Mesenchymal stem cell (in vitro differentiated cells and primary cell): ENCODE measurements around the gene SNX12.

Experiments
- DNase-seq: peaks from one replicate; pipeline ENCODE4 v3.0.0-alpha.2; 2013
- H2AFZ ChIP-seq: one replicate; pipeline ENCODE4 v1.6.1; 2013; ENCODE audit warnings: low read depth, mild to moderate bottlenecking, control low read depth, inconsistent platforms, low read length, moderate library complexity
- H2AK5ac ChIP-seq: 2 replicates; pipeline ENCODE4 v1.6.1; 2013; ENCODE audit warnings: low read length, moderate library complexity, mild to moderate bottlenecking, inconsistent platforms; ENCODE audit not compliant: severe bottlenecking
- H2BK120ac ChIP-seq: one replicate; pipeline ENCODE4 v1.6.1; 2013; ENCODE audit warnings: low read depth, mild to moderate bottlenecking, inconsistent platforms, low read length, moderate library complexity
- H2BK12ac ChIP-seq, 2 experiments: one replicate each; pipeline ENCODE4 v1.6.1; 2013; ENCODE audit warnings: inconsistent platforms in 2 of 2, low read length in 2 of 2, mild to moderate bottlenecking in 2 of 2, moderate library complexity in 2 of 2, control low read depth in 1 of 2
- H2BK15ac ChIP-seq: one replicate; pipeline ENCODE4 v1.6.1; 2013; ENCODE audit warnings: mild to moderate bottlenecking, low read depth, inconsistent platforms; ENCODE audit not compliant: poor library complexity, severe bottlenecking
- H2BK5ac ChIP-seq: 2 replicates; pipeline ENCODE4 v1.6.1; 2013; ENCODE audit warnings: low read depth, mild to moderate bottlenecking, low read length, control low read depth, inconsistent platforms; ENCODE audit not compliant: poor library complexity, severe bottlenecking
- H3K14ac ChIP-seq, 2 experiments: one replicate each; pipeline ENCODE4 v1.6.1; 2013; ENCODE audit warnings: inconsistent platforms in 2 of 2, low read length in 2 of 2, control low read depth in 1 of 2, mild to moderate bottlenecking in 1 of 2, moderate library complexity in 1 of 2
- H3K18ac ChIP-seq, 2 experiments: one replicate each; pipeline ENCODE4 v1.6.1; 2013; ENCODE audit warnings: inconsistent platforms in 2 of 2, low read length in 2 of 2, control low read depth in 1 of 2, low read depth in 1 of 2, mild to moderate bottlenecking in 1 of 2
- H3K23ac ChIP-seq, 2 experiments: one replicate each; pipeline ENCODE4 v1.6.1; 2013; ENCODE audit warnings: inconsistent platforms in 2 of 2, low read length in 2 of 2, mild to moderate bottlenecking in 2 of 2, moderate library complexity in 2 of 2, control low read depth in 1 of 2
- H3K27ac ChIP-seq: 2 replicates; pipeline ENCODE4 v1.5.1; 2013; ENCODE audit warnings: mild to moderate bottlenecking, moderate library complexity, low read length, control low read depth, inconsistent platforms; ENCODE audit not compliant: poor library complexity, severe bottlenecking
- H3K27me3 ChIP-seq, 2 experiments: 2 replicates each; pipeline versions ENCODE4 v1.6.1 to v1.7.0; 2013; ENCODE audit warnings: low read length in 2 of 2, mild to moderate bottlenecking in 2 of 2, moderate library complexity in 2 of 2, control low read depth in 1 of 2, inconsistent platforms in 1 of 2; ENCODE audit not compliant: control insufficient read depth in 1 of 2, insufficient read depth in 1 of 2
- H3K36me3 ChIP-seq, 2 experiments: 2 replicates each; pipeline versions ENCODE4 v1.6.1 to v1.7.0; 2013; ENCODE audit warnings: low read length in 2 of 2, control low read depth in 1 of 2, inconsistent platforms in 1 of 2, low read depth in 1 of 2, mild to moderate bottlenecking in 1 of 2; ENCODE audit not compliant: insufficient read depth in 2 of 2, control insufficient read depth in 1 of 2
- H3K4ac ChIP-seq, 2 experiments: one replicate each; pipeline ENCODE4 v1.6.1; 2013; ENCODE audit warnings: inconsistent platforms in 2 of 2, low read length in 2 of 2, mild to moderate bottlenecking in 2 of 2, moderate library complexity in 2 of 2, control low read depth in 1 of 2, low read depth in 1 of 2
- H3K4me1 ChIP-seq: 2 replicates; pipeline ENCODE4 v1.6.1; 2013; ENCODE audit warnings: low read depth, low read length, control low read depth; ENCODE audit not compliant: control insufficient read depth, insufficient read depth
- H3K4me2 ChIP-seq: 2 replicates; pipeline ENCODE4 v1.6.1; 2013; ENCODE audit warnings: low read length, mild to moderate bottlenecking, inconsistent platforms; ENCODE audit not compliant: poor library complexity, severe bottlenecking
- H3K4me3 ChIP-seq, 2 experiments: 2 replicates each; pipeline versions ENCODE4 v1.5.1 to v1.7.0; 2013; ENCODE audit warnings: low read length in 2 of 2, mild to moderate bottlenecking in 2 of 2, control low read depth in 1 of 2, low read depth in 1 of 2; ENCODE audit not compliant: insufficient read depth in 1 of 2
- H3K79me1 ChIP-seq: replicated peaks from 2 replicates; pipeline ENCODE4 v1.6.1; 2013; ENCODE audit warnings: mild to moderate bottlenecking, control low read depth, low read length, inconsistent platforms; ENCODE audit not compliant: poor library complexity, severe bottlenecking
- H3K9ac ChIP-seq: 2 replicates; pipeline ENCODE4 v1.7.0; 2013; ENCODE audit warnings: mild to moderate bottlenecking, low read length, moderate library complexity
- H3K9me3 ChIP-seq: 2 replicates; pipeline ENCODE4 v1.7.0; 2013; ENCODE audit warnings: mild to moderate bottlenecking, low read length; ENCODE audit not compliant: control insufficient read depth
- H4K8ac ChIP-seq: one replicate; pipeline ENCODE4 v1.6.1; 2013; ENCODE audit warnings: inconsistent platforms, mild to moderate bottlenecking, low read length, moderate library complexity
- H4K91ac ChIP-seq: one replicate; pipeline ENCODE4 v1.6.1; 2013; ENCODE audit warnings: mild to moderate bottlenecking, low read length, inconsistent platforms
- WGBS: methylation state at CpG from one replicate; pipeline ENCODE4 v1.1.7; 2013; ENCODE audit warnings: mixed read lengths; 5-methylcytosine and 5-hydroxymethylcytosine counted together

SNX12 gene

GRCh38 chrX:71099736-71100135, 31.6 kb upstream of the SNX12 start:
- Histone ChIP-seq H4K91ac (no peak overlapping the region), H3K4me1 (peaks cover 6% of the 10 kb centered on the region), H3K36me3 (no peaks in the 10 kb centered on the region), H2BK120ac (no peak overlapping the region), H3K9me3 (no peaks in the 10 kb centered on the region), H3K27ac (no peak overlapping the region), H3K14ac (no peak overlapping the region), H3K4me2 (no peak overlapping the region), H3K4ac (no peak overlapping the region), H3K23ac (no peak overlapping the region), H2AFZ (no peak overlapping the region), H3K79me1 (no peaks in the 10 kb centered on the region), H2BK15ac (no peak overlapping the region), H3K18ac (no peak overlapping the region), H2BK12ac (no peak overlapping the region), H2AK5ac (no peak overlapping the region), H2BK5ac (no peak overlapping the region), H3K27me3 (peaks cover 12 to 53% of the 10 kb centered on the region in 2 experiments), H3K9ac (no peak overlapping the region), H3K4me3 (no peak overlapping the region), H4K8ac (no peak overlapping the region)
- DNase-seq = no peak
- WGBS = 49% methylated on average over 4 of the region's 4 CpGs

GRCh38 chrX:71098951-71099506, 30.9 kb upstream of the SNX12 start:
- H2BK5ac ChIP-seq = no peak overlapping the region

GRCh38 chrX:71098302-71098701, 30.2 kb upstream of the SNX12 start:
- H3K79me1 ChIP-seq = no peaks in the 10 kb centered on the region
- no peak overlapping the region for H3K4ac ChIP-seq
- WGBS = 10% methylated on average over 1 of the region's 2 CpGs
- H3K27ac ChIP-seq = no peak overlapping the region
- DNase-seq = peak; percentile 63
- no peaks in the 10 kb centered on the region for H3K9me3 ChIP-seq
- H4K91ac ChIP-seq = no peak overlapping the region
- H3K18ac ChIP-seq = no peak overlapping the region
- H2AFZ ChIP-seq = no peak overlapping the region
- H3K4me3 ChIP-seq = no peak overlapping the region
- H3K14ac ChIP-seq = no peak overlapping the region
- no peak overlapping the region for H2BK120ac ChIP-seq
- no peak overlapping the region for H2BK12ac ChIP-seq
- no peak overlapping the region for H3K9ac ChIP-seq
- H2BK15ac ChIP-seq = no peak overlapping the region
- H2AK5ac ChIP-seq = no peak overlapping the region
- peaks cover 12 to 43% of the 10 kb centered on the region in 2 experiments for H3K27me3 ChIP-seq
- no peak overlapping the region for H4K8ac ChIP-seq
- H3K36me3 ChIP-seq = no peaks in the 10 kb centered on the region
- H3K4me1 ChIP-seq = peaks cover 3% of the 10 kb centered on the region
- H3K23ac ChIP-seq = no peak overlapping the region
- no peak overlapping the region for H3K4me2 ChIP-seq
- H2BK5ac ChIP-seq = no peak overlapping the region

More at GRCh38 chrX:71098951-71099506, 30.9 kb upstream of the SNX12 start:
- Histone ChIP-seq H3K4ac (no peak overlapping the region), H3K27me3 (peaks cover 12 to 48% of the 10 kb centered on the region in 2 experiments), H2BK12ac (no peak overlapping the region), H2BK15ac (no peak overlapping the region), H3K4me1 (peaks cover 6% of the 10 kb centered on the region), H3K4me2 (no peak overlapping the region), H4K91ac (no peak overlapping the region), H3K9ac (no peak overlapping the region), H3K27ac (no peak overlapping the region), H2AK5ac (no peak overlapping the region), H3K14ac (no peak overlapping the region), H3K9me3 (no peaks in the 10 kb centered on the region), H3K23ac (no peak overlapping the region), H2AFZ (no peak overlapping the region), H3K4me3 (no peak overlapping the region), H3K79me1 (no peaks in the 10 kb centered on the region), H3K18ac (no peak overlapping the region), H3K36me3 (no peaks in the 10 kb centered on the region), H2BK120ac (no peak overlapping the region), H4K8ac (no peak overlapping the region)
- DNase-seq = no peak
- WGBS = 33% methylated on average over 4 of the region's 5 CpGs

- peaks cover 12 to 34% of the 10 kb centered on the region in 2 experiments for H3K27me3 ChIP-seq
- H4K8ac ChIP-seq = no peak overlapping the region
- H3K4ac ChIP-seq = no peak overlapping the region
- 3% methylated on average over 9 of the region's 9 CpGs for WGBS
- peaks cover 3% of the 10 kb centered on the region for H3K4me1 ChIP-seq
- no peak overlapping the region for H2BK5ac ChIP-seq
- H3K9ac ChIP-seq = peak overlapping the region; percentile 60
- H3K23ac ChIP-seq = no peak overlapping the region
- no peak overlapping the region for H3K27ac ChIP-seq
- no peak overlapping the region for H3K18ac ChIP-seq
- no peak overlapping the region for H4K91ac ChIP-seq
- peak overlapping the region; percentile 95 for H3K4me2 ChIP-seq
- DNase-seq = no peak
- H3K79me1 ChIP-seq = no peaks in the 10 kb centered on the region
- no peak overlapping the region for H2BK120ac ChIP-seq
- no peak overlapping the region for H2BK15ac ChIP-seq
- H3K14ac ChIP-seq = no peak overlapping the region
- no peak overlapping the region for H2BK12ac ChIP-seq
- H3K9me3 ChIP-seq = no peaks in the 10 kb centered on the region
- no peak overlapping the region for H2AFZ ChIP-seq
- no peak overlapping the region for H2AK5ac ChIP-seq
- H3K4me3 ChIP-seq = peak overlapping the region; percentile 59 to 81
- H3K36me3 ChIP-seq = no peaks in the 10 kb centered on the region
Measured at GRCh38 chrX:71096760-71097032, 28.6 kb upstream of the SNX12 start.
